ENCODE results near the gene IFT172. TPM values are rescaled to one million over a fixed set of nuclear protein-coding genes. Genes with fewer than 3 reads are reported as not detected.
A peak's percentile ranks its signal among the peaks of the same experiment; 100 is the strongest.

The IFT172 gene
- total RNA-seq, 6 experiments from 2014 or later = 9.8 to 15.2 (median 13.2) TPM

- no peaks in the 10 kb centered on the region for H3K9me3 Mint-ChIP-seq
- no peak overlapping the region for H3K27ac Mint-ChIP-seq
- no peaks in the 10 kb centered on the region for H3K4me1 Mint-ChIP-seq (ENCODE audit: low read depth)
- H3K27me3 Mint-ChIP-seq (ENCODE audit: insufficient read depth) = peaks cover 22% of the 10 kb centered on the region
- no peaks in the 10 kb centered on the region for H3K36me3 Mint-ChIP-seq (ENCODE audit: low read depth)
- no peak overlapping the region for H3K4me3 Mint-ChIP-seq
- TF ChIP-seq CTCF (IDR thresholded peaks at IDR 0.05) = peak; percentile 28; the same call in 1 of the 2 replicates
- DNase-seq = no peak
Measured at GRCh38 chr2:27522400-27522945, 32.9 kb upstream of the IFT172 start.

GRCh38 chr2:27520316-27520715 lies 30.8 kb upstream of the IFT172 start:
- H3K27ac Mint-ChIP-seq = no peak overlapping the region

GRCh38 chr2:27518782-27519113 lies 29.2 kb upstream of the IFT172 start:
- DNase-seq = no peak
- H3K9me3 Mint-ChIP-seq = no peaks in the 10 kb centered on the region
- no peaks in the 10 kb centered on the region for H3K36me3 Mint-ChIP-seq (ENCODE audit: low read depth)
- H3K27ac Mint-ChIP-seq = no peak overlapping the region
- H3K4me3 Mint-ChIP-seq = no peak overlapping the region
- no peak for TF ChIP-seq CTCF (IDR thresholded peaks at IDR 0.05)
- no peaks in the 10 kb centered on the region for H3K4me1 Mint-ChIP-seq (ENCODE audit: low read depth)
- peaks cover 30% of the 10 kb centered on the region for H3K27me3 Mint-ChIP-seq (ENCODE audit: insufficient read depth)

More at GRCh38 chr2:27520316-27520715, 30.8 kb upstream of the IFT172 start:
- Mint-ChIP-seq H3K4me3 (no peak overlapping the region), H3K9me3 (no peaks in the 10 kb centered on the region), H3K4me1 (ENCODE audit: low read depth) (no peaks in the 10 kb centered on the region), H3K36me3 (ENCODE audit: low read depth) (no peaks in the 10 kb centered on the region), H3K27me3 (ENCODE audit: insufficient read depth) (peaks cover 33% of the 10 kb centered on the region)
- DNase-seq = no peak
- no peak for TF ChIP-seq CTCF (IDR thresholded peaks at IDR 0.05)

- Mint-ChIP-seq H3K4me1 (ENCODE audit: low read depth) (no peaks in the 10 kb centered on the region), H3K9me3 (no peaks in the 10 kb centered on the region), H3K36me3 (ENCODE audit: low read depth) (no peaks in the 10 kb centered on the region), H3K27me3 (ENCODE audit: insufficient read depth) (peaks cover 35% of the 10 kb centered on the region), H3K27ac (no peak overlapping the region), H3K4me3 (no peak overlapping the region)
- DNase-seq = no peak
- TF ChIP-seq CTCF (IDR thresholded peaks at IDR 0.05) = no peak
Measured at GRCh38 chr2:27518113-27518781, 28.7 kb upstream of the IFT172 start.

GRCh38 chr2:27509326-27509725 lies 19.8 kb upstream of the IFT172 start:
- Mint-ChIP-seq H3K4me3 (no peak overlapping the region), H3K4me1 (ENCODE audit: low read depth) (no peaks in the 10 kb centered on the region), H3K9me3 (no peaks in the 10 kb centered on the region), H3K27me3 (ENCODE audit: insufficient read depth) (peaks cover 29% of the 10 kb centered on the region), H3K27ac (no peak overlapping the region), H3K36me3 (ENCODE audit: low read depth) (no peaks in the 10 kb centered on the region)
- TF ChIP-seq CTCF (IDR thresholded peaks at IDR 0.05) = no peak
- DNase-seq = no peak

Data from HFFc6 (cell line).